Spinal cord (tissue), 10 donors: Measurements from ENCODE around the gene FCRL2. TPM values are rescaled to one million over a fixed set of nuclear protein-coding genes. Genes with fewer than 3 reads are reported as not detected.

ENCODE experiments used
- DNase-seq, 6 donors: peaks; one replicate each; pipeline versions ENCODE4 v3.0.0 to v3.0.0-alpha.2; 2013 to 2015; ENCODE audit warnings: low spot score in 6 of 6, low read depth in 4 of 6
- H3K27ac ChIP-seq: one replicate; pipeline ENCODE4 v1.5.1; 2013; ENCODE audit warnings: low read depth, low read length, control low read depth
- H3K27me3 ChIP-seq: one replicate; pipeline ENCODE4 v1.6.1; 2013; ENCODE audit warnings: low read length; ENCODE audit not compliant: control insufficient read depth, insufficient read depth
- H3K36me3 ChIP-seq: one replicate; pipeline ENCODE4 v1.6.1; 2013; ENCODE audit warnings: low read length; ENCODE audit not compliant: control insufficient read depth, insufficient read depth
- H3K4me1 ChIP-seq: one replicate; pipeline ENCODE4 v1.6.1; 2013; ENCODE audit warnings: low read length; ENCODE audit not compliant: control insufficient read depth, insufficient read depth
- H3K4me3 ChIP-seq: one replicate; pipeline ENCODE4 v1.5.1; 2013; ENCODE audit warnings: low read depth, low read length, control low read depth
- H3K9me3 ChIP-seq: one replicate; pipeline ENCODE4 v1.6.1; 2013; ENCODE audit warnings: low read length; ENCODE audit not compliant: control insufficient read depth, insufficient read depth
- WGBS: methylation state at CpG from one replicate; pipeline ENCODE4 v1.1.5; 2013; ENCODE audit warnings: missing lambda C conversion rate; ENCODE audit not compliant: insufficient coverage; 5-methylcytosine and 5-hydroxymethylcytosine counted together
- polyA plus RNA-seq, 2 donors: library from polyadenylated mRNA; unstranded; fragments of 120-200 nt; gene quantifications; one replicate each; pipeline ENCODE4 v1.2.1, GENCODE V29; 2013; ENCODE audit not compliant: insufficient read length in 2 of 2
- total RNA-seq, 2 donors: library from RNA; depleted of rRNA in 1 of 2; stranded (reverse); fragments of 120-200 nt in 1 of 2; fragments of >200 nt in 1 of 2; gene quantifications; one replicate each; pipeline versions ENCODE4 v1.2.3 to v1.2.4, GENCODE V29; 2013 to 2014
- donor health status: healthy.

FCRL2 gene
- total and polyA plus RNA-seq, 4 donors: 0.20 TPM; not detected in 3

DNA sequence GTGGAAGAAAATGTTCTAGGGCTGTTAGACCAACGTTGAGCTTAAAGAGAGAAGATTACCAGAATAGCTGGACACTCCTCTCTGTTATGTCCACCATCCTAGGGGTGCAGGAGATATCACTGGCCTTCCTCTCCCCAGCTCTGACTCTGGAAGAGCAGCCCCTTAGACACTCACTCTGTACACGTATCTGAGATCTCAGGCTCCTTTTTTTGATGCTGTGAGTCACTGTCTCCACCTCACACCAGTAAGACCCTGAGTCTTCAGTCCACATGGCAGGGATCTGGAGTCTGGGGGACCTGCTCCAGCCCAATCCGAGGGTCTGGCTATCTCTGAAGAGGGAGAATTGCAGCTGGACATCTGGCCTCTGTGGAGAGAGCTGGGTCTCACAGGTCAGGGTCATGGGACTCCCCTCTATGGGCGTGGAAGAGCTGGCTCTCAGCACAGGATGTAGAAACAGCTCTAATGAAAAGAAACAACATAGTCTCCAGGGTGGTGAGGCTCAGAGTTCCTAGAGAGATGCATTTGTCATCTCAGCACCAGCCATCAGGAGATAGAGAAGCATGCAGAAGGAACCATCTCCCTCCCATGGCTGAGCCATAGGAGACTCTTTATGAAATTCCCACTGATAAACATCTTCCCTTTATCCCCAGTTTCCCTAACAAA, 79.8 kb downstream of the FCRL2 start:
- no peak overlapping the region for H3K4me3 ChIP-seq
- H3K36me3 ChIP-seq: no peaks in the 10 kb centered on the region
- 77% methylated on average over 3 of the region's 4 CpGs for WGBS
- no peak for DNase-seq
- no peaks in the 10 kb centered on the region for H3K9me3 ChIP-seq
- H3K27me3 ChIP-seq: no peaks in the 10 kb centered on the region
- H3K27ac ChIP-seq: no peak overlapping the region
- H3K4me1 ChIP-seq: no peaks in the 10 kb centered on the region

Other genes with a start within 250 kb of the FCRL2 start
- under 1 TPM in 1 of 2 donors, not detected in 1; 0.20 TPM for gene FCRL5, start 224.6 kb downstream of the FCRL2 start, total RNA-seq
- not detected for gene FCRL5, start 224.6 kb downstream of the FCRL2 start, polyA plus RNA-seq
- gene FCRL4, start 179.0 kb downstream of the FCRL2 start, total RNA-seq: not detected
- not detected for gene FCRL4, start 179.0 kb downstream of the FCRL2 start, polyA plus RNA-seq
- gene FCRL3, start 76.4 kb downstream of the FCRL2 start, total RNA-seq: under 1 TPM in 1 of 2 donors, not detected in 1; under 0.01 TPM
- gene FCRL3, start 76.4 kb downstream of the FCRL2 start, polyA plus RNA-seq: not detected
- 1 to 10 TPM in 1 of 2 donors, under 1 TPM in 1; 0.06 to 2.1 TPM for gene FCRL1, start 43.0 kb upstream of the FCRL2 start, total RNA-seq
- gene FCRL1, start 43.0 kb upstream of the FCRL2 start, polyA plus RNA-seq: under 1 TPM; 0.08 to 0.27 TPM
- gene CD5L, start 64.7 kb upstream of the FCRL2 start, total RNA-seq: under 1 TPM in 1 of 2 donors, not detected in 1; 0.11 TPM
- gene CD5L, start 64.7 kb upstream of the FCRL2 start, polyA plus RNA-seq: under 1 TPM; 0.29 to 0.46 TPM
- gene KIRREL1, start 216.5 kb upstream of the FCRL2 start, total RNA-seq: 10 to 100 TPM; 29.0 to 40.2 TPM
- 10 to 100 TPM; 21.6 to 29.4 TPM for gene KIRREL1, start 216.5 kb upstream of the FCRL2 start, polyA plus RNA-seq